Thyroid gland (tissue), 4 donors: ENCODE data around the gene MAP2K2. TPM values are rescaled to one million over a fixed set of nuclear protein-coding genes. Genes with fewer than 3 reads are reported as not detected.

Experiments used
- DNase-seq, 2 donors: peaks; one replicate each; pipeline ENCODE4 v3.0.0-alpha.2; 2019
- H3K27ac ChIP-seq, 3 donors: fragments of 200-600 bp; sonication (generic); 1 replicate in 2 of 3; 2 replicates in 1 of 3; pipeline ENCODE4 v1.5.1; 2016 to 2019; ENCODE audit warnings: mild to moderate bottlenecking in 1 of 3, moderate library complexity in 1 of 3
- H3K27me3 ChIP-seq: fragments of 200-600 bp; sonication (generic); one replicate; pipeline ENCODE4 v1.5.1; 2019
- H3K36me3 ChIP-seq, 2 donors: fragments of 200-600 bp; sonication (generic); one replicate each; pipeline ENCODE4 v1.5.1; 2016 to 2019
- H3K4me1 ChIP-seq, 2 donors: fragments of 200-600 bp; sonication (generic); one replicate each; pipeline ENCODE4 v1.5.1; 2017 to 2019
- H3K4me3 ChIP-seq, 3 donors: fragments of 200-600 bp; sonication (generic); replicated peaks in 1 of 3; 1 replicate in 2 of 3; 2 replicates in 1 of 3; pipeline ENCODE4 v1.5.1; 2016; ENCODE audit warnings: mild to moderate bottlenecking in 1 of 3
- H3K9me3 ChIP-seq: fragments of 200-600 bp; sonication (generic); one replicate; pipeline ENCODE4 v1.5.1; 2017
- POLR2A ChIP-seq, 2 donors: fragments of 450-650 bp; IDR thresholded peaks; one replicate each; pipeline ENCODE4 v1.6.1; 2017; ENCODE audit warnings: antibody characterized with exemption in 2 of 2, mild to moderate bottlenecking in 2 of 2, moderate library complexity in 1 of 2
- WGBS, 2 donors: methylation state at CpG; one replicate each; pipeline ENCODE4 v1.1.5; 2017; 5-methylcytosine and 5-hydroxymethylcytosine counted together
- intact Hi-C: fragments of 100-400 bp; cut with DNase I; formaldehyde crosslinking; loops from one replicate; pipeline ENCODE4 v1.15.1; 2023
- total RNA-seq, 4 donors: library from RNA; depleted of rRNA; stranded (reverse); fragments of >200 nt; gene quantifications; one replicate each; pipeline ENCODE4 v1.2.3, GENCODE V29; 2016
- TF ChIP-seq, protein P1 (sequence below), 6 experiments: fragments of 200-600 bp in 3 of 6; fragments of 450-650 bp in 3 of 6; sonication (generic) in 3 of 6; IDR thresholded peaks; one replicate each; pipeline ENCODE4 v1.5.1; 2016 to 2019; ENCODE audit warnings: antibody characterized with exemption in 6 of 6, mild to moderate bottlenecking in 2 of 6, inconsistent platforms in 1 of 6, moderate library complexity in 1 of 6

MAP2K2 gene
- total RNA-seq, 4 donors from 2014 or later: 59.4 to 95.3 (median 81.8) TPM

DNA sequence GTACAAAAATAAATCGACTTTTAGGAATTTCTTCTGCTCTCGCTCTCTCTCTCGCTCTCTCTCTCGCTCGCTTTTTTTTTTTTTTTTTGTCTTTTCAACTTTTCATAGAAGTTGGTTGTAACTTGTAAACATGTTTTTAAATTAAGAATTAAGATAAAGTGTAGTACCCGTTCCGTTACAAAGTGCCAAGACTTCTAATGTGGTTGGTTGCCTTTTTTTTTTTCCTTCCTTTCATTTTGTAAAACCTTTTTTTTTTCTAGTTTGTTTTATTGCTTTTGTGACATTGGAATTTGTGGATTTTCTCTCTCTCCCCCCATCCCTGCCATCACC, 77.6 kb downstream of the MAP2K2 start:
- H3K27me3 ChIP-seq: no peaks in the 10 kb centered on the region
- intact Hi-C loops: no loop called here
- WGBS, 2 donors: 89 to 93% methylated on average over 7 of the region's 7 CpGs
- no peak overlapping the region for H3K4me3 ChIP-seq
- no peak overlapping the region for H3K27ac ChIP-seq
- no peak for DNase-seq
- no peak for TF ChIP-seq POLR2A (IDR thresholded peaks at IDR 0.05)
- TF ChIP-seq, protein P1, sequence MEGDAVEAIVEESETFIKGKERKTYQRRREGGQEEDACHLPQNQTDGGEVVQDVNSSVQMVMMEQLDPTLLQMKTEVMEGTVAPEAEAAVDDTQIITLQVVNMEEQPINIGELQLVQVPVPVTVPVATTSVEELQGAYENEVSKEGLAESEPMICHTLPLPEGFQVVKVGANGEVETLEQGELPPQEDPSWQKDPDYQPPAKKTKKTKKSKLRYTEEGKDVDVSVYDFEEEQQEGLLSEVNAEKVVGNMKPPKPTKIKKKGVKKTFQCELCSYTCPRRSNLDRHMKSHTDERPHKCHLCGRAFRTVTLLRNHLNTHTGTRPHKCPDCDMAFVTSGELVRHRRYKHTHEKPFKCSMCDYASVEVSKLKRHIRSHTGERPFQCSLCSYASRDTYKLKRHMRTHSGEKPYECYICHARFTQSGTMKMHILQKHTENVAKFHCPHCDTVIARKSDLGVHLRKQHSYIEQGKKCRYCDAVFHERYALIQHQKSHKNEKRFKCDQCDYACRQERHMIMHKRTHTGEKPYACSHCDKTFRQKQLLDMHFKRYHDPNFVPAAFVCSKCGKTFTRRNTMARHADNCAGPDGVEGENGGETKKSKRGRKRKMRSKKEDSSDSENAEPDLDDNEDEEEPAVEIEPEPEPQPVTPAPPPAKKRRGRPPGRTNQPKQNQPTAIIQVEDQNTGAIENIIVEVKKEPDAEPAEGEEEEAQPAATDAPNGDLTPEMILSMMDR (IDR thresholded peaks at IDR 0.05): no peak
- peaks cover 4 to 14% of the 10 kb centered on the region in 2 donors for H3K36me3 ChIP-seq
- peaks cover 7 to 8% of the 10 kb centered on the region in 2 donors for H3K4me1 ChIP-seq
- no peaks in the 10 kb centered on the region for H3K9me3 ChIP-seq

DNA sequence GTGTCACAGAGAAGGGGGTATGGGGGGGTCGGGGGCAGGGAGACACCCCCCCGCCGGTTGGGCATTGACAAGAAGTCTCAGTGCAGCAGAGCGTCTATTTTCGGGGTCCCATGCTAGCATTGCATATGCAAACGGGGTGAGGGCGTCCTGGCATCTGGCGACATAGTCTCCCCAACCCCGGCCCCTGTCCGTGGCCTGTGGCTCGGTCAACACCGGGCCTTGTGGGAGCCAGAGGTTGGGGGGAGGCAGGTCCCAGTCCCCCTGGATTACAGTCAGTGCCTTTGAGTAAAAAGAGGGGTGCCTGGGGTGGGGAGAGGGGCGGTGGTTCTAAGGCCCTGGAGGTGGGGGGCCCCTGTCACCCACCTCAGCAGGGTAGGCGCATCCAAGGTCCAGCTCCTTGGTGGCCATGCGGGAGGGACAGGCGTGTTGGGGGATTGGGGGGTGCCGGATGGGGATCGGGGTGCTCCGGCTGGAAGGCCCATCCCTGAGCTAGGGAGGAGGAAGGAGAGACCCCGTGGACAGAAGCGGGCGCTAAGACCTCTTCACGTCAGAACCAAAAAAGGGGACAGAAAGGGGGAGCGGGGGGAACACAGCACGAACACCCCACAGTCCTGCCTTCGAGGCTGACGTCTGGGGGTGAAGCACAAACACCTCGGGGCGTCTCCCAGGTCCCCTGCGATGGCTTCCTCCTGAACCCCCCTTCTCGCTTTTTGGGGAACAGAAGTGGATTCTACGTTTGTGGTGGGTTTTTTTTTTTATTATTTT, 78.1 kb downstream of the MAP2K2 start:
- H3K4me3 ChIP-seq: no peak overlapping the region
- peaks cover 4 to 14% of the 10 kb centered on the region in 2 donors for H3K36me3 ChIP-seq
- H3K27ac ChIP-seq: no peak overlapping the region
- H3K9me3 ChIP-seq: no peaks in the 10 kb centered on the region
- DNase-seq: no peak
- no peaks in the 10 kb centered on the region for H3K27me3 ChIP-seq
- H3K4me1 ChIP-seq: peaks cover 7 to 8% of the 10 kb centered on the region in 2 donors
- intact Hi-C loops: no loop called here
- TF ChIP-seq, protein P1 (IDR thresholded peaks at IDR 0.05): no peak
- no peak for TF ChIP-seq POLR2A (IDR thresholded peaks at IDR 0.05)
- 88 to 91% methylated on average over 32 of the region's 32 CpGs for WGBS, 2 donors

DNA sequence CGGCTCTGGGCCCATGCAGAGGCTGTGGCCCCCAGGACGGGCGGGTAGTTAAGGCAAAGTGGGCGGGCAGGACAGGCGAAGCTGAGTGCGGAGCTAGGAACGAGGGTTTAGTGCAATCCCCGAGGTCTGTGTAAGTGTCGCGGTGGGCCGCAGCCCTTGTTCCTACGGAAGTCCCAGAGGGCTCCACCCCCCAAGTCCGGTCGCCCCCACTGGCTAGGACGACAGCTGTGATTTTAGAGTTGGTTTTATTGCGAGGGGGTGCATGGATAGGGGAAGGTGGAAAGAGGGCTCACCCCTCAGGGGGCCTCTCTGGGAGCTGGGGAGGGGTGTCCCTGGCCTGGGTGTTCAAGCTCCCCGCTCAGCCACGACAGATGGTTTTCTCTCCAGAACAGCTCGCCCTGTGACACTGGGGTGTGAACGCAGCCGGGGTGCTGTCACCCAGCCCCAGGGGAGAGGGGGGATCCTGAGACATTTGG, 78.9 kb downstream of the MAP2K2 start:
- Histone ChIP-seq H3K4me3 (no peak overlapping the region), H3K27ac (no peak overlapping the region), H3K36me3 (peaks cover 4 to 12% of the 10 kb centered on the region in 2 donors), H3K4me1 (peaks cover 7 to 8% of the 10 kb centered on the region in 2 donors), H3K27me3 (no peaks in the 10 kb centered on the region), H3K9me3 (no peaks in the 10 kb centered on the region)
- intact Hi-C loops: no loop called here
- WGBS, 2 donors: 80 to 87% methylated on average over 20 to 21 of the region's 21 CpGs
- no peak for DNase-seq
- no peak for TF ChIP-seq POLR2A (IDR thresholded peaks at IDR 0.05)
- TF ChIP-seq, protein P1 (IDR thresholded peaks at IDR 0.05): no peak

- Histone ChIP-seq H3K9me3 (no peaks in the 10 kb centered on the region), H3K27ac (no peak overlapping the region), H3K4me3 (no peak overlapping the region), H3K27me3 (no peaks in the 10 kb centered on the region), H3K36me3 (peaks cover 4 to 12% of the 10 kb centered on the region in 2 donors), H3K4me1 (peaks cover 7 to 8% of the 10 kb centered on the region in 2 donors)
- TF ChIP-seq, protein P1 (IDR thresholded peaks at IDR 0.05): no peak
- TF ChIP-seq POLR2A (IDR thresholded peaks at IDR 0.05): no peak
- 90 to 94% methylated on average over 31 of the region's 31 CpGs for WGBS, 2 donors
- no peak for DNase-seq
- intact Hi-C loops: no loop called here
Observed at GRCh38 chr19:4043966-4044715, 79.8 kb downstream of the MAP2K2 start.

- 82 to 86% methylated on average over 10 to 11 of the region's 11 CpGs for WGBS, 2 donors
- TF ChIP-seq, protein P1 (IDR thresholded peaks at IDR 0.05): no peak
- TF ChIP-seq POLR2A (IDR thresholded peaks at IDR 0.05): no peak
- Histone ChIP-seq H3K27ac (peak overlapping the region in 1 of 3 donors; percentile 68), H3K4me3 (no peak overlapping the region), H3K36me3 (peaks cover 4 to 12% of the 10 kb centered on the region in 2 donors), H3K9me3 (no peaks in the 10 kb centered on the region), H3K4me1 (peaks cover 7 to 8% of the 10 kb centered on the region in 2 donors), H3K27me3 (no peaks in the 10 kb centered on the region)
- intact Hi-C loops: no loop called here
- no peak for DNase-seq
Observed at GRCh38 chr19:4043401-4043800, 80.5 kb downstream of the MAP2K2 start.
